Small intestine (tissue), 7 donors: Measurements from ENCODE around the gene RNLS. TPM values are rescaled to one million over a fixed set of nuclear protein-coding genes. Genes with fewer than 3 reads are reported as not detected.

Experiments used
- DNase-seq, 2 donors: peaks; one replicate each; pipeline versions ENCODE4 v3.0.0 to v3.0.0-alpha.2; 2013
- FAIRE-seq: peaks from 2 replicates; lab custom pipeline; 2012; peaks lifted over from hg19 to GRCh38; lab: Jason Lieb, UNC
- H3K27ac ChIP-seq, 3 donors: one replicate each; pipeline ENCODE4 v1.5.1; 2013; ENCODE audit warnings: low read length in 2 of 3, mild to moderate bottlenecking in 2 of 3, control low read depth in 1 of 3, inconsistent platforms in 1 of 3, low read depth in 1 of 3, moderate library complexity in 1 of 3
- H3K27me3 ChIP-seq, 3 donors: one replicate each; pipeline ENCODE4 v1.6.1; 2013; ENCODE audit warnings: low read length in 3 of 3, inconsistent platforms in 1 of 3; ENCODE audit not compliant: control insufficient read depth in 3 of 3, insufficient read depth in 3 of 3
- H3K36me3 ChIP-seq, 3 donors: one replicate each; pipeline ENCODE4 v1.6.1; 2013; ENCODE audit warnings: low read length in 3 of 3, inconsistent platforms in 1 of 3, low read depth in 1 of 3, mild to moderate bottlenecking in 1 of 3, moderate library complexity in 1 of 3; ENCODE audit not compliant: control insufficient read depth in 3 of 3, insufficient read depth in 2 of 3
- H3K4me1 ChIP-seq, 3 donors: one replicate each; pipeline ENCODE4 v1.6.1; 2013; ENCODE audit warnings: low read length in 2 of 3, inconsistent platforms in 1 of 3, low read depth in 1 of 3, mild to moderate bottlenecking in 1 of 3, moderate library complexity in 1 of 3; ENCODE audit not compliant: control insufficient read depth in 3 of 3, insufficient read depth in 2 of 3
- H3K4me3 ChIP-seq, 3 donors: one replicate each; pipeline ENCODE4 v1.5.1; 2013; ENCODE audit warnings: low read length in 3 of 3, control low read depth in 1 of 3, inconsistent platforms in 1 of 3, low read depth in 1 of 3, mild to moderate bottlenecking in 1 of 3, moderate library complexity in 1 of 3
- H3K9me3 ChIP-seq, 2 donors: one replicate each; pipeline ENCODE4 v1.6.1; 2013; ENCODE audit warnings: low read depth in 1 of 2, low read length in 1 of 2; ENCODE audit not compliant: control insufficient read depth in 2 of 2, insufficient read depth in 1 of 2
- WGBS, 3 donors: extraction: QIAGEN DNeasy Blood & Tissue Kit; methylation state at CpG; one replicate each; pipeline ENCODE4 v1.1.7; 2013; 5-methylcytosine and 5-hydroxymethylcytosine counted together
- polyA plus RNA-seq, 4 donors: library from polyadenylated mRNA; stranded (reverse) in 3 of 4; unstranded in 1 of 4; fragments of 200-250 nt in 3 of 4; fragments of 120-200 nt in 1 of 4; gene quantifications; one replicate each; pipeline versions ENCODE4 v1.2.1 to v1.2.3, GENCODE V29; 2013
- donor health status: healthy with polysubstance abuse.
- donor health status: control.
- donor health status: control.
- donor health status: Bipolar disorder and iron deficiency.
- donor health status: healthy.

Gene RNLS
- polyA plus RNA-seq, 4 donors, result 8.6 to 24.0 (median 12.8) TPM

DNA sequence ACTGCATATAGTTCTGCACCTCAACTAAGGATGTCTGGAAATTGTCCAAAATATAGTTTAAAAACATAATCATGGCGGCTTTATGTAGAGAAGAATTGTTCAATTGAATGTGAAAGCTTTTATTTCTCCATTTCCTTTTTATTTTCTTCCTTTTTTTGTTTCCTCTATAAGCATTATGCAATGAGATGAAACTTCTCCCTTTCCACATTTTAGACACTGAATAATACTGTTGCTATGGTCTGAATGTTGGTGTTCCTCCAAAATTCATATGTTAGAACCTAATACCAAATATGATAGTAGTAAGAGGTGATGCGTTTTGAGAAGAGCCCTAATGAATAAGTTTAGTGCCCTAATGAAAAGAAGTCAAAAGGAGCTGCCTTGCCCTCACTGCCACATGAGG is 175.0 kb downstream of the RNLS start:
- Histone ChIP-seq H3K4me1 (no peaks in the 10 kb centered on the region), H3K27me3 (no peaks in the 10 kb centered on the region), H3K4me3 (no peak overlapping the region), H3K27ac (no peak overlapping the region), H3K36me3 (no peaks in the 10 kb centered on the region), H3K9me3 (no peaks in the 10 kb centered on the region)
- FAIRE-seq, result no peak
- DNase-seq, result no peak
- 90 to 97% (median 94%) methylated on average over 2 of the region's 2 CpGs for WGBS, 3 donors

- WGBS, 3 donors, result 88 to 91% (median 90%) methylated on average over 2 of the region's 2 CpGs
- Histone ChIP-seq H3K4me1 (no peaks in the 10 kb centered on the region), H3K27ac (no peak overlapping the region), H3K27me3 (no peaks in the 10 kb centered on the region), H3K9me3 (no peaks in the 10 kb centered on the region), H3K4me3 (no peak overlapping the region), H3K36me3 (no peaks in the 10 kb centered on the region)
- FAIRE-seq (no peak), DNase-seq (no peak)
Measured at GRCh38 chr10:88404133-88404532, 179.0 kb downstream of the RNLS start.

DNA sequence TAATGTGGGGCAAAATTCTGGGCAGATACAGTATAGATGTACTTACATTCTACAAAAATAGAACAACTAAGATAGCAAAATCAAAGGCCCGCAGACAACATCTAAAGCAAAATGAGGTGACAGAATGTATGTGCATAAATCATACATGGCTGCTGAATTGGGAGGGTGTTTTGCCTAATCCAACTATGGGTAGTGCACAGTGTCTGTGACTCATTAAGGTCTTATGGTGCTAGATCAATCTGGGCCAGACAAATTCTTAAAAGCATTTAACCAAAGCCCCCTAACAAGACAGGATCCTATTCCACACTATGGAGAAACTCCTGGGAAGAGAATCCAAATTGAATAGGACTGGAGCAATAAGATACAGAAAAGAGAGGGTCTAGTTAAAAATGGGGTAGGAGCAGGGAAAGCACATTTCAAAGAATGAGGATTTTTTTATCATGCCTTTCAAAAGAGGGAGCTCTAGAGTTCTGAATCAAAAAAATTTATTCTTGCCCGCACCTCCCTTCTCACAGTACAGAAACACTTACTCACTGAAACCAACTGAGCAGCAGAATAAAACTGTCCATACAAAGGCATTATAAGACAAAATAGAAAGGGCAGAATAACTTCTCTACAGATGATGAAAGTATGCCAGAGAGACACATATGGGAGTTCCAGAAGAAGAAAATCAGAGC is 181.3 kb downstream of the RNLS start:
- 63 to 70% (median 65%) methylated on average over 2 of the region's 2 CpGs for WGBS, 3 donors
- Histone ChIP-seq H3K27ac (no peak overlapping the region), H3K27me3 (no peaks in the 10 kb centered on the region), H3K36me3 (no peaks in the 10 kb centered on the region), H3K4me1 (no peaks in the 10 kb centered on the region), H3K9me3 (peaks cover 0 to 6% of the 10 kb centered on the region in 2 donors), H3K4me3 (no peak overlapping the region)
- DNase-seq, result no peak
- FAIRE-seq, result no peak

GRCh38 chr10:88399240-88399639 is 183.9 kb downstream of the RNLS start:
- no peak for DNase-seq
- Histone ChIP-seq H3K27me3 (no peaks in the 10 kb centered on the region), H3K4me1 (no peaks in the 10 kb centered on the region), H3K4me3 (no peak overlapping the region), H3K9me3 (peaks cover 0 to 6% of the 10 kb centered on the region in 2 donors), H3K27ac (no peak overlapping the region), H3K36me3 (no peaks in the 10 kb centered on the region)
- FAIRE-seq, result no peak
- WGBS, 3 donors, result 96 to 99% (median 98%) methylated on average over 3 of the region's 3 CpGs

GRCh38 chr10:88395677-88396076 is 187.4 kb downstream of the RNLS start:
- no peak for FAIRE-seq
- H3K4me3 ChIP-seq, result no peak overlapping the region
- DNase-seq, result no peak
- no peaks in the 10 kb centered on the region for H3K27me3 ChIP-seq
- H3K27ac ChIP-seq, result no peak overlapping the region
- H3K9me3 ChIP-seq, result peaks cover 0 to 6% of the 10 kb centered on the region in 2 donors
- H3K4me1 ChIP-seq, result no peaks in the 10 kb centered on the region
- no peaks in the 10 kb centered on the region for H3K36me3 ChIP-seq

DNA sequence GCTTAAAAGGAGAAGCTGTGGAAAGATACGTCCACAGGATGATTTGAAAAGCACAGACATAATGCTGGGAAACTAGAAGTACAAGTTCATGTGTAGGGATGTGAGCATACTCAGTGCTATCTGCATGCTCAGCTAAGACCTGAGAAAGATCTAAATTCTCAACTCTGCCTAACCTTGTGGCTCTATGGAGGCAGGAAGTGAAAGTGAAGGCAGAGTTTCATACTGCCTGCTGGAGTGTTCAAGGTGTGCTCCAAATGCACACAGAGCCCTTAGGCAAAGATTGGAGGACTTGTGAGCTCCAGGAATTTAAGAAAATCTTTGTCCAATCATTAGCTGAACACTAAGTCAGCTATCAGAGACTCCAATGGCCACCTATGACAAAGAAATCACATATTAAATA is 190.9 kb downstream of the RNLS start:
- Histone ChIP-seq H3K9me3 (no peaks in the 10 kb centered on the region), H3K4me3 (no peak overlapping the region), H3K27me3 (no peaks in the 10 kb centered on the region), H3K4me1 (peaks cover 6 to 9% (median 8%) of the 10 kb centered on the region in 3 donors), H3K36me3 (no peaks in the 10 kb centered on the region), H3K27ac (no peak overlapping the region)
- peak; percentile 11 to 52 for DNase-seq
- FAIRE-seq, result no peak
- 63 to 74% (median 68%) methylated on average over 1 of the region's 1 CpG for WGBS, 3 donors

DNA sequence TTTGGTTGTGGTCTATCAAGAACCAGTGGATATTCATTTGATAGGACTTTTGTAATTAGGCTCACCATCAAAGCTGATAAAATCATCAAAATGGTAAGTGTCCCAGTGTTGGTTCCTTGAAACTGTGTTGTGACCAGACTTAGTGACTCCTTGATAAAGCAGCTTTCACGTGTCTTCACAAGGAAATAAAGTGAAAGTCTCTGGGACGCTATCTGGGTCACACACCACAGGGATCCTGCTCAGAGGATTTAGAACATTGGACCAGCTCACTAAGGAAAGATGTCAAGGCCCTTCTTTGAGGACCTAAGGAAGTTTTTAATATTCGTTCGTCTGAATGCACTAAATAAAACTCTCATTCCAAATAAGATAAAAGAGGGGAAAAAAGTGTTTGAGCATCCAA is 193.1 kb downstream of the RNLS start:
- 72 to 78% (median 74%) methylated on average over 4 of the region's 4 CpGs for WGBS, 3 donors
- FAIRE-seq (no peak), DNase-seq (no peak)
- Histone ChIP-seq H3K9me3 (no peaks in the 10 kb centered on the region), H3K27ac (no peak overlapping the region), H3K4me3 (no peak overlapping the region), H3K4me1 (peaks cover 8 to 25% (median 18%) of the 10 kb centered on the region in 3 donors), H3K27me3 (no peaks in the 10 kb centered on the region), H3K36me3 (no peaks in the 10 kb centered on the region)

- 0 to 4% (median 3%) methylated on average over 3 of the region's 3 CpGs for WGBS, 3 donors
- Histone ChIP-seq H3K4me1 (peaks cover 8 to 31% (median 21%) of the 10 kb centered on the region in 3 donors), H3K27me3 (no peaks in the 10 kb centered on the region), H3K27ac (no peak overlapping the region), H3K4me3 (no peak overlapping the region), H3K36me3 (no peaks in the 10 kb centered on the region), H3K9me3 (no peaks in the 10 kb centered on the region)
- DNase-seq (peak; percentile 66 to 72), FAIRE-seq (no peak)
Measured at GRCh38 chr10:88389456-88389855, 193.7 kb downstream of the RNLS start.

GRCh38 chr10:88388324-88388723 is 194.8 kb downstream of the RNLS start:
- FAIRE-seq, result no peak
- Histone ChIP-seq H3K4me1 (peaks cover 8 to 36% (median 21%) of the 10 kb centered on the region in 3 donors), H3K27ac (no peak overlapping the region)

More at GRCh38 chr10:88388324-88388723, 194.8 kb downstream of the RNLS start:
- H3K36me3 ChIP-seq, result no peaks in the 10 kb centered on the region
- no peaks in the 10 kb centered on the region for H3K9me3 ChIP-seq
- H3K27me3 ChIP-seq, result no peaks in the 10 kb centered on the region
- DNase-seq, result no peak
- no peak overlapping the region for H3K4me3 ChIP-seq
